A549 (cell line): ENCODE measurements around the gene MYLK. TPM values are rescaled to one million over a fixed set of nuclear protein-coding genes. Genes with fewer than 3 reads are reported as not detected.

Experiments used
- ATAC-seq, 2 experiments: fragments of 200-7000 bp in 1 of 2; fragments of >200 bp in 1 of 2; cut with Nextera tagmentation in 1 of 2; cut with Tn5 transposase in 1 of 2; 3 replicates each; pipeline versions ENCODE4 v1.8.0 to v1.9.1; 2018 to 2020; ENCODE audit warnings: mild to moderate bottlenecking in 1 of 2, moderate library complexity in 1 of 2
- CTCF ChIA-PET: fragments of 300-600 bp; sonication (Branson Sonifier 250); formaldehyde crosslinking; extraction: SDS; loops from one replicate; lab custom pipeline; 2021; ENCODE audit warnings: antibody characterized with exemption, inconsistent platforms; lab: Yijun Ruan, JAX
- POLR2A ChIA-PET: fragments of 350-600 bp; formaldehyde crosslinking; extraction: SDS; loops from one replicate; lab custom pipeline; 2021; ENCODE audit warnings: antibody characterized with exemption, inconsistent platforms; lab: Yijun Ruan, JAX
- DNase-seq, 2 experiments: peaks; one replicate each; pipeline versions ENCODE4 v3.0.0 to v3.0.0-alpha.2; 2011 to 2016; ENCODE audit warnings: low read depth in 1 of 2, low spot score in 1 of 2
- FAIRE-seq: peaks from 2 replicates; lab custom pipeline; 2011; peaks lifted over from hg19 to GRCh38; lab: Jason Lieb, UNC
- H3K27ac ChIP-seq, 2 experiments: fragments of >200 bp; sonication (Bioruptor Twin); formaldehyde crosslinking; 3 replicates each; pipeline ENCODE4 v1.5.1; 2016 to 2017
- H3K4me1 ChIP-seq: fragments of >200 bp; sonication (Bioruptor Twin); formaldehyde crosslinking; 3 replicates; pipeline ENCODE4 v1.6.1; 2016
- H3K4me2 ChIP-seq: fragments of >200 bp; sonication (Bioruptor Twin); formaldehyde crosslinking; 3 replicates; pipeline ENCODE4 v1.6.1; 2016
- H3K4me3 ChIP-seq: fragments of >200 bp; sonication (Bioruptor Twin); formaldehyde crosslinking; 3 replicates; pipeline ENCODE4 v1.5.1; 2016
- H3K9me3 ChIP-seq: fragments of >200 bp; sonication (Bioruptor Twin); formaldehyde crosslinking; 3 replicates; pipeline ENCODE4 v1.6.1; 2016
- EHF ChIP-seq: fragments of 250-450 bp; sonication (Bioruptor Pico); IDR thresholded peaks from 2 replicates; pipeline ENCODE4 v1.5.0; 2020; ENCODE audit warnings: mild to moderate bottlenecking
- FOXS1 ChIP-seq: fragments of 250-450 bp; sonication (Bioruptor Pico); IDR thresholded peaks from 2 replicates; pipeline ENCODE4 v1.5.0; 2020; ENCODE audit warnings: mild to moderate bottlenecking, moderate library complexity
- HES2 ChIP-seq: fragments of >200 bp; sonication (Bioruptor Twin); formaldehyde crosslinking; IDR thresholded peaks from 2 replicates; pipeline ENCODE4 v1.6.1; 2016
- HOXA7 ChIP-seq: fragments of 250-450 bp; sonication (Bioruptor Pico); IDR thresholded peaks from 2 replicates; pipeline ENCODE4 v1.5.0; 2020; ENCODE audit warnings: mild to moderate bottlenecking, moderate library complexity
- HOXB13 ChIP-seq: fragments of 250-450 bp; sonication (Bioruptor Pico); IDR thresholded peaks from 2 replicates; pipeline ENCODE4 v1.5.0; 2020; ENCODE audit warnings: low read depth, mild to moderate bottlenecking, moderate library complexity
- JUN ChIP-seq, 2 experiments: fragments of >200 bp; sonication (Bioruptor Twin); formaldehyde crosslinking; IDR thresholded peaks; 2 replicates in 1 of 2; 3 replicates in 1 of 2; pipeline ENCODE4 v1.6.1; 2016 to 2017
- JUNB ChIP-seq: fragments of >200 bp; sonication (Bioruptor Twin); formaldehyde crosslinking; IDR thresholded peaks from 2 replicates; pipeline ENCODE4 v1.6.1; 2016
- KDM1A ChIP-seq: fragments of 200-600 bp; sonication (generic); IDR thresholded peaks from 2 replicates; pipeline ENCODE4 v1.6.1; 2016; ENCODE audit warnings: low read depth, mild to moderate bottlenecking
- MAFK ChIP-seq: fragments of 450-650 bp; IDR thresholded peaks from 2 replicates; pipeline ENCODE4 v1.6.1; 2014; ENCODE audit not compliant: partially characterized antibody
- MAZ ChIP-seq: fragments of 150-350 bp; IDR thresholded peaks from 2 replicates; pipeline ENCODE4 v1.6.1; 2014; ENCODE audit warnings: antibody characterized with exemption, low read depth, low read length, borderline replicate concordance
- MYC ChIP-seq: IDR thresholded peaks from 2 replicates; pipeline ENCODE4 v1.6.1; 2012; ENCODE audit warnings: mild to moderate bottlenecking, inconsistent platforms, low read length, improper control_type of control experiment, borderline replicate concordance
- NPAS2 ChIP-seq: fragments of 250-450 bp; sonication (Bioruptor Pico); IDR thresholded peaks from 2 replicates; pipeline ENCODE4 v1.8.0; 2022; ENCODE audit warnings: mild to moderate bottlenecking, moderate library complexity, borderline replicate concordance
- POLR2A ChIP-seq: IDR thresholded peaks from 2 replicates; pipeline ENCODE4 v1.6.1; 2012; ENCODE audit warnings: mild to moderate bottlenecking, low read length
- RAD21 ChIP-seq, 2 experiments: fragments of >200 bp in 1 of 2; sonication (Bioruptor Twin) in 1 of 2; formaldehyde crosslinking in 1 of 2; IDR thresholded peaks in 1 of 2; conservative IDR thresholded peaks in 1 of 2; 2 replicates in 1 of 2; 3 replicates in 1 of 2; pipeline ENCODE4 v1.6.1; 2012 to 2018; ENCODE audit warnings: inconsistent platforms in 1 of 2
- RARB ChIP-seq: fragments of 250-450 bp; sonication (Bioruptor Pico); IDR thresholded peaks from 2 replicates; pipeline ENCODE4 v1.8.0; 2021; ENCODE audit warnings: mild to moderate bottlenecking, moderate library complexity
- RCOR1 ChIP-seq: fragments of 150-350 bp; IDR thresholded peaks from 2 replicates; pipeline ENCODE4 v1.6.1; 2014; ENCODE audit warnings: antibody characterized with exemption, low read length, low read depth
- RFX5 ChIP-seq: fragments of 450-650 bp; IDR thresholded peaks from 2 replicates; pipeline ENCODE4 v1.7.1; 2014; ENCODE audit warnings: antibody characterized with exemption, mild to moderate bottlenecking, moderate library complexity
- SREBF2 ChIP-seq: fragments of 450-650 bp; IDR thresholded peaks from 2 replicates; pipeline ENCODE4 v1.6.1; 2014; ENCODE audit warnings: mild to moderate bottlenecking, moderate library complexity
- TP53 ChIP-seq: fragments of 250-450 bp; sonication (Bioruptor Pico); IDR thresholded peaks from 2 replicates; pipeline ENCODE4 v1.5.0; 2021; ENCODE audit warnings: mild to moderate bottlenecking, moderate library complexity
- ZFP36 ChIP-seq: fragments of 450-650 bp; IDR thresholded peaks from 2 replicates; pipeline ENCODE4 v1.6.1; 2014; ENCODE audit warnings: borderline replicate concordance; ENCODE audit not compliant: partially characterized antibody
- WGBS: methylation state at CpG from one replicate; pipeline ENCODE4 v1.1.6; 2017; ENCODE audit errors: missing lambda C conversion rate; 5-methylcytosine and 5-hydroxymethylcytosine counted together
- polyA plus RNA-seq, 4 experiments: library from polyadenylated mRNA; depleted of rRNA in 3 of 4; stranded (reverse); fragments of >200 nt; fragmentation: RNase III in 1 of 4; extraction: RNeasy Plus Mini Kit Qiagen cat#74134 plus additional on column Dnase treatment in 1 of 4; gene quantifications; 2 replicates in 3 of 4; 3 replicates in 1 of 4; pipeline ENCODE4 v1.2.3, GENCODE V29; 2011 to 2017
- TF ChIP-seq, protein P1 (sequence below): fragments of 150-350 bp; IDR thresholded peaks from 2 replicates; pipeline ENCODE4 v1.6.1; 2014; ENCODE audit warnings: low read depth, mild to moderate bottlenecking, low read length
- TF ChIP-seq, protein P2 (sequence below): IDR thresholded peaks from 2 replicates; pipeline ENCODE4 v1.6.1; 2012

MYLK gene
- polyA plus RNA-seq, 2 of the 4 experiments (the other 2 are of a cell fraction): 16.9 to 17.4 TPM

DNA sequence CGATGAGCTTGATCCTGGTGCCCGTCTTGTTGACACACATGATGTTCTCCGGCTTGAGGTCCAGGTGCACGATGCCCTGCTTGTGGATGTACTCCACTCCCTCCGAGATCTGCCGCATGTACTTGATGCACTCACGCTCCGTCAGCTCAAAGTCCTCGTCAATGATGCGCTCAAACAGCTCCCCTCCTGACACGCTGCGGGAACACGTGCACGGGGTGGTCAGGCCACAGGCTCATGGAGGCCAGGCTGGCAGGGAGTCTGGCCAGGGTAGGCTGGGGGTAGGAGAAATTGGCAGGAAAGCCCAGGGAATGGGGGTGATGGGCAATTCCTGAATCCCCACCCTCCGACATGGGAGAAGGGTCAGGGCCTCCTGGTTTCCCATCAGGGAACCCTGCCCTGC, 243.8 kb downstream of the MYLK start (continued):
- no peak for TF ChIP-seq JUN (IDR thresholded peaks at IDR 0.05)

DNA sequence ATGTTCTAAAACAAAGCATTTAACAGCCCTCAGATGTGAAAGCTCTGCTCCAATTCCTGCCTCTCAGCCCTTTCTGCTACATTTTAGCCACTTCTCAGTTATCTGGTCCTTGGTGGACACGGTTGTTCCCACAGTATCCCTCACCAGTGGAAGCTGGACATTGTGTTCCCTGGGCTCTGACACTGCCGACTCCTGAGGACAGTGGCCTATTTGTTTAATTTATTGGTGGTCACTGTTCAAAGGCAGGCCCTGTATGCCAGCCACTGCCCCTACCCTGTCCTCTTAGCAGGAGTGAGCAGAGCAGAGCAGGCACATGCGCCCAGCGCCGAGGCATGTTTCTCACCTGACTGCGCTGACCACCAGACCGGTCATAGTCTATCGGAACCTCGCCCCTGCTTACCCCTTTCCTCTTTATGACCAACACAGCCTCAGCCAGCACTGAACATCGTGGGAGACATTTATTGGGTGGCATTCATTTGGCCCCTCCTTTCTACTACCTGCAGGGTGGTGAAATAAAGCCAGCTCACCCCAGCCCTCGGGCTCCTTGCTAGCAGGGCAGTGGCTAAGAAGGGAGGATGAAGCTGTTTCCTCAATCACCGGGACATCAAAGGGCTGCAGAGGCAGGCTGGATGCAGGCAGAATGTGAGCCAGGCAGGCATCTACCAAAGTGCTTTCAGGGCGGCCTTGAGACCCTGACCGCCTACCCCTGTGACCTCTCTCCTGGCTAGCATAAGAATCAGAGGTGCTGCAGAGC, 245.0 kb downstream of the MYLK start:
- TF ChIP-seq ZFP36 (no peak), RCOR1 (no peak), JUN (IDR thresholded peaks at IDR 0.05) (no peak), HOXB13 (CRISPR knock-in tag) (no peak)
- H3K9me3 ChIP-seq: no peaks in the 10 kb centered on the region
- H3K4me3 ChIP-seq: no peak overlapping the region
- DNase-seq: no peak
- no peaks in the 10 kb centered on the region for H3K4me1 ChIP-seq
- H3K4me2 ChIP-seq: no peak overlapping the region
- no peak for ATAC-seq
- no peak overlapping the region for H3K27ac ChIP-seq
- ChIA-PET CTCF (interaction anchor here (1.2 to 22.2 kb wide), 5 partner anchors 13 to 85 kb away, joined by 4 to 829 read pairs (median 10); no protein-coding TSS in a partner anchor), POLR2A (no interaction called here)
- FAIRE-seq: no peak
- 85% methylated on average over 14 of the region's 14 CpGs for WGBS

GRCh38 chr3:123637841-123638240, 246.3 kb downstream of the MYLK start:
- H3K27ac ChIP-seq: no peak overlapping the region
- no peak overlapping the region for H3K4me2 ChIP-seq
- H3K4me3 ChIP-seq: no peak overlapping the region
- ChIA-PET POLR2A (no interaction called here), CTCF (interaction anchor here (1.2 to 7.7 kb wide), 3 partner anchors 14 to 86 kb away, joined by 5 to 119 read pairs (median 10); no protein-coding TSS in a partner anchor)
- DNase-seq (no peak), FAIRE-seq (no peak), ATAC-seq (no peak)
- no peaks in the 10 kb centered on the region for H3K9me3 ChIP-seq
- peaks cover 4% of the 10 kb centered on the region for H3K4me1 ChIP-seq
- WGBS: 90% methylated on average over 2 of the region's 5 CpGs
- TF ChIP-seq RAD21 (conservative IDR thresholded peaks at IDR 0.05 in 1 of 2, IDR thresholded peaks at IDR 0.05 in 1 of 2): no peak
- no peak for TF ChIP-seq KDM1A
- no peak for TF ChIP-seq JUNB
- no peak for TF ChIP-seq HES2
- no peak for TF ChIP-seq FOXS1 (CRISPR knock-in tag)
- TF ChIP-seq SREBF2: no peak
- no peak for TF ChIP-seq HOXB13 (CRISPR knock-in tag)
- no peak for TF ChIP-seq HOXA7
- no peak for TF ChIP-seq MAZ
- TF ChIP-seq MAFK: no peak
- no peak for TF ChIP-seq RFX5
- no peak for TF ChIP-seq POLR2A
- no peak for TF ChIP-seq TP53 (CRISPR knock-in tag)
- no peak for TF ChIP-seq NPAS2 (CRISPR knock-in tag)
- TF ChIP-seq RCOR1: no peak
- TF ChIP-seq MYC: no peak
- TF ChIP-seq JUN (IDR thresholded peaks at IDR 0.05): no peak
- TF ChIP-seq, protein P1, sequence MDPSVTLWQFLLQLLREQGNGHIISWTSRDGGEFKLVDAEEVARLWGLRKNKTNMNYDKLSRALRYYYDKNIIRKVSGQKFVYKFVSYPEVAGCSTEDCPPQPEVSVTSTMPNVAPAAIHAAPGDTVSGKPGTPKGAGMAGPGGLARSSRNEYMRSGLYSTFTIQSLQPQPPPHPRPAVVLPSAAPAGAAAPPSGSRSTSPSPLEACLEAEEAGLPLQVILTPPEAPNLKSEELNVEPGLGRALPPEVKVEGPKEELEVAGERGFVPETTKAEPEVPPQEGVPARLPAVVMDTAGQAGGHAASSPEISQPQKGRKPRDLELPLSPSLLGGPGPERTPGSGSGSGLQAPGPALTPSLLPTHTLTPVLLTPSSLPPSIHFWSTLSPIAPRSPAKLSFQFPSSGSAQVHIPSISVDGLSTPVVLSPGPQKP: no peak

DNA sequence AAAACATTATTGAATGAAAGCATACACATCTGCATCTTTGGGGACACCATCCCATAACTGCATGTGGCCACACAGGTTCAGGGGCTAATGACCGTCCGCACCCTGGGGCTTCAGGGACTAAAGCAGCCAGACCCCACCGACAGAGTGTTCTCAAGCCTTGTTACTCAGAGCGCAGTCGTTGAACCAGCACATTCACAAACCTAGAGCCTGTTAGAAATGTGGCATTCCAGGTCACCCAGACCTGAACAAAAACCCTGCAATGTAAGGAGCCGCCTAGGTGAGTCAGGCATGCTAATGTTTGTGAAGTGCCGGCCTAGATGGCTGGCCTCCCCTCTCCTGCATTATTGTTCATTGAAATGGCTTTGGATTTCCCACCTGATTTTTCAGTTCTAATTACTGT, 247.0 kb downstream of the MYLK start:
- TF ChIP-seq RARB (CRISPR knock-in tag) (no peak), MAZ (no peak), MYC (no peak), MAFK (no peak), EHF (no peak), HES2 (no peak)
- TF ChIP-seq, protein P2, sequence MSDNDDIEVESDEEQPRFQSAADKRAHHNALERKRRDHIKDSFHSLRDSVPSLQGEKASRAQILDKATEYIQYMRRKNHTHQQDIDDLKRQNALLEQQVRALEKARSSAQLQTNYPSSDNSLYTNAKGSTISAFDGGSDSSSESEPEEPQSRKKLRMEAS: no peak
- Histone ChIP-seq H3K27ac (no peak overlapping the region), H3K9me3 (no peaks in the 10 kb centered on the region), H3K4me1 (peaks cover 11% of the 10 kb centered on the region), H3K4me3 (no peak overlapping the region), H3K4me2 (no peak overlapping the region)
- FAIRE-seq: no peak
- 94% methylated on average over 7 of the region's 7 CpGs for WGBS
- ATAC-seq: no peak
- CTCF ChIA-PET: interaction anchor here (1.1 to 7.7 kb wide), 2 partner anchors 15 to 19 kb away, joined by 3 to 119 read pairs; no protein-coding TSS in a partner anchor
- DNase-seq: no peak
- POLR2A ChIA-PET: no interaction called here
